ENCODE results near the gene SCAMP4. TPM values are rescaled to one million over a fixed set of nuclear protein-coding genes. Genes with fewer than 3 reads are reported as not detected.

Gene SCAMP4
- total RNA-seq, 1 donor, result 49.2 TPM

- peak; percentile 81 for TF ChIP-seq CTCF (IDR thresholded peaks at IDR 0.05; ENCODE audit: insufficient read depth, low read depth, low read length)
- peak; percentile 68 for DNase-seq (ENCODE audit: low read depth)
- H3K4me3 ChIP-seq (ENCODE audit: low read depth, low read length), result peak overlapping the region; percentile 50
These were observed 24.0 kb downstream of the SCAMP4 start for GRCh38 chr19:1929021-1929742.

GRCh38 chr19:1931445-1931844 lies 26.2 kb downstream of the SCAMP4 start:
- TF ChIP-seq CTCF (IDR thresholded peaks at IDR 0.05; ENCODE audit: insufficient read depth, low read depth, low read length), result no peak
- no peak overlapping the region for H3K4me3 ChIP-seq (ENCODE audit: low read depth, low read length)
- DNase-seq (ENCODE audit: low read depth), result no peak

- no peak for TF ChIP-seq CTCF (IDR thresholded peaks at IDR 0.05; ENCODE audit: insufficient read depth, low read depth, low read length)
- no peak for DNase-seq (ENCODE audit: low read depth)
- H3K4me3 ChIP-seq (ENCODE audit: low read depth, low read length), result no peak overlapping the region
These were observed 27.2 kb downstream of the SCAMP4 start for GRCh38 chr19:1932395-1932794.

GRCh38 chr19:1933244-1933643 lies 28.0 kb downstream of the SCAMP4 start:
- TF ChIP-seq CTCF (IDR thresholded peaks at IDR 0.05; ENCODE audit: insufficient read depth, low read depth, low read length), result no peak
- no peak for DNase-seq (ENCODE audit: low read depth)

GRCh38 chr19:1933942-1934341 lies 28.7 kb downstream of the SCAMP4 start:
- no peak for TF ChIP-seq CTCF (IDR thresholded peaks at IDR 0.05; ENCODE audit: insufficient read depth, low read depth, low read length)
- no peak for DNase-seq (ENCODE audit: low read depth)
- no peak overlapping the region for H3K4me3 ChIP-seq (ENCODE audit: low read depth, low read length)

More at GRCh38 chr19:1933244-1933643, 28.0 kb downstream of the SCAMP4 start:
- H3K4me3 ChIP-seq (ENCODE audit: low read depth, low read length), result no peak overlapping the region

GRCh38 chr19:1935484-1936208 lies 30.4 kb downstream of the SCAMP4 start:
- no peak for TF ChIP-seq CTCF (IDR thresholded peaks at IDR 0.05; ENCODE audit: insufficient read depth, low read depth, low read length)
- no peak for DNase-seq (ENCODE audit: low read depth)
- H3K4me3 ChIP-seq (ENCODE audit: low read depth, low read length), result no peak overlapping the region

All from fibroblast of villous mesenchyme (primary cell).